HTERT RPE-1 (cell line): ENCODE results near the gene RNF151.
"Not testable (repeated sequence)": the region's sequence is repeated elsewhere in the genome, so short reads cannot be mapped to it uniquely, and the experiment has no call there.

Experiments used
- in situ Hi-C: fragments of 300-500 bp; cut with MboI; formaldehyde crosslinking; loops from 4 replicates; pipeline ENCODE4 v1.14.3; 2020; ENCODE audit warnings: low sequenced_read_pairs

The RNF151 gene

DNA sequence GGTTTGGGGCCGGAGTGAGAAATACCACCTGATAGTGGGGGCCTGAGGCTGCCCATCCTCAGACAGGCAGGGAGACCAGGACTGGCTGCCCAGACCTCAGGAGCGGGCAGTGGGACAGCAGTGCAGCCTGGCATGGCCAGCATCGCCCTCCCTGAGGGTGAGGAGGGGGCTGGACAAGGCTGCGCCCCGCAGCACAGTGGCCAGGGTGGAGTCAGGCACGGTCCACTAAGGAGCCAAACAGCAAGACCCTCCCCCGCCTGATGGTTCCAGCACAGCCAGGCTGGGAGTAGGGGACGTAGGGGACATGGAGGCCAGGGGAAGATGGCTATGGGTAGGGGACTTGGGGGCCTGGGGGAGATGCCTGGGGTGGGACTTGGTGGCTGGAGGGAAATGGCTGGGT is 39.7 kb downstream of the RNF151 start:
- in situ Hi-C loops, result no loop called here

DNA sequence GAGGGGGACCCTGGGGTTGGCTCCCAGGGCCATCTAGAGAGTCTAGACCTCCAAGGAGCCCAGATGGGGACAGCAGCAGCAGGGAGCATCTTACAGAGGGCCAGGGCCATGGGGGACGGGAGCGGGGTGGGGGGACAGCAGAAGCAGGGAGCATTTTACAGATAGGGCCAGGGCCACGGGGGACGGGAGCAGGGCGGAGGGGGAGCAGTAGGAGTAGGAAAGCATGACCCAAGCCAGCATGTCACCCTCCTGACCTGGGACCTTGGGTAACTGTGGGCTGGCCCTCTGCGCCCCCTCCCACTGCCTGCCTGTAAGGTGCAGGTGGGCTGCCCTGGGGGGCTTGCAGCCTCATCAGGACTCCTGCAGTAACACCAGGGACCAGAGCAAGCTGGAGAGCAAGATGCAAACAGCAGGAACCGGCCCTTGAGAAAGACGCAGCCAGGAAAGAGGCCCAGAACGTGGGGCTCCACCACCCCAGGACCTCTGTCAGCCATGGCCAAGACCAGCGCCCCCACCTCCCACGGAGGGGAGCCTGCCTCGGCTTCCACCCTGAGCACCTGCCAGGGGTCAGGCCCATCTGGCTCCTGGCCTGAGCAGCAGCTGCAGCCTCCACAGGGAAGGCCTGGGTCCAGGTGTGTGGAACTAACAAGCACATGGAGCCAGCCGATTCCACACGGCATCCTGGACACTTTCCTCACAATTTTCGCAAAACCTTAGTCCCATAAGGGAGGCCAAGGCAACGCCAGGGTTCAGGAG is 40.6 kb downstream of the RNF151 start:
- in situ Hi-C loops, result no loop called here

DNA sequence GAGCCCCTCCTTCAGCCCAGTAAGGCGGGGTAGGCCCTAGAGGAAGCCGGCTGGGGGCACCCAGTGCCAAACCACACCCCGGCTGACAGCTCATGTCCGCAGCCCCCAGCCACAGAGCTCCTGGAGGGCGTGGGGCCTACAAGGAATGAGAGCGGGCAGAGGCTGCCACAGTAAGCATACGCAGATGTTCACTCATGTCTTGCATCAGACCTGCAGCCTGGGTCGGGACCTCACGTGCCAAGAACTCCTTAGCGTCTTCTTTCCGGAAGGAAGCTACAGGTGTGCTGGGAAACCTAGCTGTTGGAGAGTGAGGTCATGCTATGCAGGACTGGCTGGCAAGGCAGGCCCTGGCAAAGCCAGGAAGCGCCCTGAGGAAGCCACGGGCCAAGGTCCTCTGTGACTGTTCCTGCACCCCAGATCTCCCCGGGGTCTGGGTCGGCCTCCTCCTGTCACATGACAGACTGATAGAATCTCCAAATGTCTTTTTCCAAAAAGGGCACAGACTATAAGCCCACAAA is 41.4 kb downstream of the RNF151 start:
- in situ Hi-C loops, result no loop called here

DNA sequence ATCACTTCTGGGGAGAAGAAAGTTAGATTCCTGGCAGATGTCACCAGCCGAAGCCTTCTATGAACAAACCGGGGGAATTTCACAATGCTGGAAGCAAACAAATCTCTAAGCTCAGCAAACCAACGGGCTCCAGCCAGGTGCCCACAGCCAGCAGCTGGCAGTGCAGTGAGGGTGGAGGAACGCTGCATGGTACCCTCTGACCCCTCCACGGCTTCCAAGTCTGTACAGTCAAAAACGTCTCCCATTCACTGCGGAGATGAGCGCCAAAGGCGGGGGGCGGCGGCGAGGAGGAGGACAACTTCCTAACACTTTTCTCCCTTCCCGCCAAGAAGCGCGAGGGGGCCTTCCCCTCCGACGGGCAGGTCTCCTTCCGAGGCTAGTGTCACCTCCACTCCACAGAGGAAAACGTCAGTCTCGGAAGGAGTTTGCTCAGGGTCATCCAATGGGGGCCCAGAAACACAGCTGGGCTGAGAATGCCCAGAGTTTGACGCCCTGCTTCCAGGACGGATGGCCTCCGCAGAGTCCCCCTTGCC is 42.0 kb downstream of the RNF151 start:
- in situ Hi-C loops, result no loop called here

DNA sequence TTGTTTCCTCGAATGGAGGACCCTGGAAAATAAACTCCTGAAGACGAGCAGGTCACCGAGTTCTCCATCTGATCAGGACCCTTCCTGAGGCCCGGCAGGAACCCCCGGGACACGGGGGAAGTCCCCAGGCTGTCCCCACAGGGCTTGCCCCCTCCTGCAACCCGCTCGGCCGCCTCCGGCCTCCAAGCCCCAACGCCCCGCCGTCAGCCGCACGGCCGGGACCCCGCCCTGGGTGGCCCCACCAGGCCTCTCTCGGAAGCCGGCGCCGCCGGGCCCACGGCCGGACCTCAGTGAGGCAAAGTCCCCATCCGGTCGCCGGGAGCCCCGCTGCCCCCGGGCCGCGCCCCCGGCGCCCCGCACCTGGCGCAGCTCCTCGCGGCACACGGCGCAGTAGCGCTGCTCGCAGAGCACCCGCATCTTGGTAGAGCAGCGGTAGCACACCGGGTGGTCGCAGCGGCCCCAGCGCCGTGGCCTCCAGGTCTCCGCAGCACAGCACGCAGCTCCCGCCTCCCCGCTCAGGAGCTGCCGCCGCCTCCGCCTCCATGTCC is 42.6 kb downstream of the RNF151 start:
- in situ Hi-C loops, result no loop called here

DNA sequence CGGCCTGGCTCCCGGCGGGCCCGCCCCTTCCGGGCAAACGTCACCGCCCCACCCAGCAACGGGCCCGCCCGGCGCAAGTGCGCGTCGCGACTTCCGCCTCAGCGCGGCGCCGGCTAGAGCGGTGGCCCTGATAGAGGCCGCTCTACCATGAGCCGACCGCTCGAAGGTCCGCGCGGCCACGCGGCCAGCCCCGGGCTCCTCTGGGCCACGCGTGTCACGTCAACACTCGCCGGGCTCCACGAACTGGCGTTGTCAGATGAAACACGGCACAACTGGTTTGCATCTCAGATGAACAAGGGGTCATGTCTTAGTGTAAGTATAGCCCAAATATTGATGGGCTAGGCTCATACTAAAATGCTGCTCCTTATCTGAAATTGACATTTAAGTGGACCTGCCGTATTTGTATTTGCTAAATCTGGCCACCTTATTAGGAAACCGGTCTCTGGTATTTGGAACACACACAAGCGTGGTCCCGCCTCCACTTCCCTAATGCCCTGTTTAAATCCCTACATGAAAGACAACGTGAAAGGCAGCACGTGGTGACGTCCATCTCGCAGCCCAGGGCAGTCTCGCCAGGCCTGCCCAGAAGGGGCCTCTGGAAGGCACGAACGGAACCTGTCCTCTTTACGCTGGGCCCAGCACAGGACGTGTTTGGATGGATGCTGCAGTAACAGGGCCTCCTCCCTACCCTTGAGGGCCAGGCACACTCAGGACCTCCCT is 43.3 kb downstream of the RNF151 start, which contains the start of gene ZNF598:
ZNF598 (minus strand) TSS at position 31 of the 720 bp plus-strand sequence.
- in situ Hi-C loops, result no loop called here

DNA sequence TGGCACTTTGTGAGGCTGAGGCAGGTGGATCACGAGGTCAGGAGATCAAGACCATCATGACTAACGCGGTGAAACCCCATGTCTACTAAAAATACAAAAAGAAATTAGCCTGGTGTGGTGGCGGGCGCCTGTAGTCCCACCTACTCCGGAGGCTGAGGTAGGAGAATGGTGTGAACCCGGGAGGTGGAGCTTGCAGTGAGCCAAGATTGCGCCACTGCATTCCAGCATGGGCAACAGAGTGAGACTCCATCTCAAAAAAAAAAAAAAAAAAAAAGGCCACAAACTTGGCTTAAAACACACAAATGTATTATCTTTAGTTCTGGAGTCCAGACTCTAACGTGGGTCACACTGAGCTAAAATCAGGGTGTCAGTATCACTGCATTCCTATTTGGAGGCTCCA is 45.1 kb downstream of the RNF151 start:
- in situ Hi-C loops, result not testable (repeated sequence)

DNA sequence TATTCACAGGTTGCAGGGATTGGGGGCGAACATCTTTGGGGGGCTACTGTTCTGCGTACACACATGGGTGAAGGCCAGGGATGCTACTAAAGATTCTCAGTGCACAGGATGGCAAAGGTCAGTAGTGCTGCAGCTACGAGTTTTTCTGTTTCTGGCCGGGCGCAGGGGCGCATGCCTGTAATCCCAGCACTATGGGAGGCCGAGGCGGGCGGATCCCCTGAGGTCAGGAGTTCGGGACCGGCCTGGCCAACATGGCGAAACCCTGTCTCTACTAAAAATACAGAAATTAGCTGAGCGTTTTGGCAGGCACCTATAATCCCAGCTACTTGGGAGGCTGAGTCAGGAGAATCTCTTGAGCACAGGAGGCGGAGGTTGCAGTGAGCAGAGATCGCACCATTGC is 46.9 kb downstream of the RNF151 start:
- in situ Hi-C loops, result no loop called here

DNA sequence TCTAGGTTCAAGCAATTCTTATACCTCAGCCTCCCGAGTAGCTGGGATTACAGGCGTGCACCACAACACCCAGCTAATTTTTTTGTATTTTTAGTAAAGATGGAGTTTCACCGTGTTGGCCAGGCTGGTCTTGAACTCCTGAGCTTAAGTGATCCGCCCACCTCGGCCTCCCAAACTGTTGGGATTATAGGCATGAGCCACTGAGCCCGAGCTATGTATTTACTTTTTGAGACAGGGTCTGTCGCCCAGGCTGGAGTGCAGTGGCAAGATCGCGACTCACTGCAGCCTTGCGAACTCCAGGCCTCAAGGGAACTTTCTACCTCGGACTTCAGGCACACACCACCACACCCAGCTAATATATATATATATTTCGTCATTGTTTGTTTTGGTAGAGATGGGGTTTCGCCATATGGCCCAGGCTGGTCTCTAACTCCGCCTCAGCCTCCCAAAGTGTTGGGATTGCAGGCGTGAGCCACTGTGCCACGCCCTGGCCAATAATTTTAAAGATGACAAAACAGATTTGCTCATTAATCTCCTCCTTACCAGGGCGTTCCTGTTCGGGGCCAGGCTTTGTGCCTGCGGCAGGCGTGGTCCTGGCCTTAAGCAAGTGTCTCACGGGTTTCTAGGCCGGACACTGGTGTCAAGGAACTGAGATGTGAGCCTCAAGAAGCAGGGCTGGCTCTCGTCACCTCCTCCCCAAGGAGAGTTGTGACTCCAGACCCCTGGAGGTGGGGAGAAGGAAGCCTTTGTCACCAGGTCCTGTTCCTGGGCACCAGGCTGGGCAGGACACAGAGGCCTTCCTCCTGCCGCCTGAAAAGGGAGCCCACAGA is 48.7 kb downstream of the RNF151 start:
- in situ Hi-C loops, result no loop called here

DNA sequence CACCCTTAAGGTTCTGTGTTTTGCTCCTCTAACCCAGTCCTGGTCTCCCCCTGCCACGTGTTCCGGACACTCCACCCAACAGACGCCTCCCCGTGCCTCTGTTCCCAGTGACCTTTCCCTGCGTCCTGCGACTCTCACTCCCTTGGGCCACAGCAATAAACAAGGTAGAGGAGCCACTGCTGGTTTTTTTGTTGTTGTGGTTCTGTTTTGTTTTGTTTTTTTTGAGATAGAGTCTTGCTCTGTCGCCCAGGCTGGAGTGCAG is 49.2 kb downstream of the RNF151 start:
- in situ Hi-C loops, result no loop called here

DNA sequence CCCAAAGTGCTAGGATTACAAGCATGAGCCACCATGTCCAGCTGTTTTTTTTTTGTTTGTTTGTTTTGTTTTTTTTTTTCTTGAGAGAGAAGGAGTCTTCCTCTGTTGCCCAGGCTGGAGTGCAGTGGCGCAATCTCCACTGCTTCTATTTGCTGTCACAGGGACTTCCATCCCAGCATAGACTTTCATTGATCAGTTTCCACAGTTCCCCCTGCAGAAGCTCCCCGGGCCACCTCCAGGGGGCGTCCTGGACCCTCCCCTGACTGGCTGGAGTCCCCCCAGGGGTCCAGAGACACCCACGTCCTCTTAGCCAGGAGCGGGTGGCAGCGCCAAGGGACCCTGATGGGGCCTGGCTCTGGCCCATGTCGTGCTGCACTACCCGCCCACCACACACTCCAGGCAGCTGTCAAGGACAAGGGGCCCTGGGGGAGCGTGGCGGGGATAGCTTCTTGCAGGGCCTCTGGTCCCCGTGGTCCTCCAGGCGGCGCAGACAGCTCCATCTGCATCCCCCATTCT is 49.8 kb downstream of the RNF151 start:
- in situ Hi-C loops, result no loop called here
